GM12864 (cell line): Measurements from ENCODE around the gene CDK19.

Experiments used
- DNase-seq: peaks from one replicate; pipeline ENCODE4 v3.0.0-alpha.2; 2011; ENCODE audit warnings: low read depth
- H3K4me3 ChIP-seq: 2 replicates; pipeline ENCODE4 v1.5.1; 2011; ENCODE audit warnings: mild to moderate bottlenecking, low read depth, low read length, control low read depth
- TF ChIP-seq, protein P1 (sequence below): IDR thresholded peaks from 2 replicates; pipeline ENCODE4 v1.5.1; 2011; ENCODE audit warnings: low read depth, mild to moderate bottlenecking, moderate library complexity, low read length, control low read depth, inconsistent platforms; ENCODE audit errors: missing control alignments

CDK19 gene

DNA sequence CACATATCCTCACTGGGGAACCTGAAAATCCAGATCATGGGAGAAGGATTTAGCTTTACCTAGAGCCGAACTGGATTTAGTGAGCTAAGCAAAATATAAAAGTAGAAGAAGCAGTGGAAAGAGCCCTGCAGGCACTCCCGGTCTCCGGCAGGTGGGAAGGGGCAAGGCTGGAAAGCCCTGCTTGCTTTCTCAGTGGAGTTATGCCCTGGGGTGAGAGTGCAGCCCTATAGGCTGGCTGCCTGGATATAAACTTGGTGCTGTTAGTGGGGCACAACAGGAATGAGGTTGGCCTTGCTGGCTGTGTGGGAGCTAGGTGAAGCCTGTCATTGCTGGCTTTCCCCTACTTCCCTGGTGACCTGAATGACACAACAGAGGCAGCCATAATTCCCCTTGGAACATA is 122.0 kb downstream of the CDK19 start:
- no peak for DNase-seq
- TF ChIP-seq, protein P1, sequence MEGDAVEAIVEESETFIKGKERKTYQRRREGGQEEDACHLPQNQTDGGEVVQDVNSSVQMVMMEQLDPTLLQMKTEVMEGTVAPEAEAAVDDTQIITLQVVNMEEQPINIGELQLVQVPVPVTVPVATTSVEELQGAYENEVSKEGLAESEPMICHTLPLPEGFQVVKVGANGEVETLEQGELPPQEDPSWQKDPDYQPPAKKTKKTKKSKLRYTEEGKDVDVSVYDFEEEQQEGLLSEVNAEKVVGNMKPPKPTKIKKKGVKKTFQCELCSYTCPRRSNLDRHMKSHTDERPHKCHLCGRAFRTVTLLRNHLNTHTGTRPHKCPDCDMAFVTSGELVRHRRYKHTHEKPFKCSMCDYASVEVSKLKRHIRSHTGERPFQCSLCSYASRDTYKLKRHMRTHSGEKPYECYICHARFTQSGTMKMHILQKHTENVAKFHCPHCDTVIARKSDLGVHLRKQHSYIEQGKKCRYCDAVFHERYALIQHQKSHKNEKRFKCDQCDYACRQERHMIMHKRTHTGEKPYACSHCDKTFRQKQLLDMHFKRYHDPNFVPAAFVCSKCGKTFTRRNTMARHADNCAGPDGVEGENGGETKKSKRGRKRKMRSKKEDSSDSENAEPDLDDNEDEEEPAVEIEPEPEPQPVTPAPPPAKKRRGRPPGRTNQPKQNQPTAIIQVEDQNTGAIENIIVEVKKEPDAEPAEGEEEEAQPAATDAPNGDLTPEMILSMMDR, result no peak
- no peak overlapping the region for H3K4me3 ChIP-seq

DNA sequence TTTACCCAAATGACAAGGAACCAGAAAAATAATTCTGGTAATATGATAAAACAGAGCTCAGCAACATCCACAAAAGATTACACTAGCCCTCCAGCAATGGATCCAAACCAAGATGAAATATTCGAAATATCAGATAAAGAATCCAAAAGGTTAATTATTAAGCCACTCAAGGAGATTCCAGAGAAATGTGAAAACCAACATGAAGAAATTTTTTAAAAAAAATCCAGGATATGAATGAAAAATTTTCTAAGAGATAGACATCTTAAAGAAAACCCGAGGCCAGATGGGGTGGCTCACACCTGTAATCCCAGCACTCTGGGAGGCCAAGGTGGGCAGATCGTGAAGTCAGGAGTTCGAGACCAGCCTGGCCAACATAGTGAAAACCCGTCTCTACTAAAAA is 124.4 kb downstream of the CDK19 start:
- H3K4me3 ChIP-seq, result no peak overlapping the region
- DNase-seq, result no peak
- TF ChIP-seq, protein P1, result no peak

DNA sequence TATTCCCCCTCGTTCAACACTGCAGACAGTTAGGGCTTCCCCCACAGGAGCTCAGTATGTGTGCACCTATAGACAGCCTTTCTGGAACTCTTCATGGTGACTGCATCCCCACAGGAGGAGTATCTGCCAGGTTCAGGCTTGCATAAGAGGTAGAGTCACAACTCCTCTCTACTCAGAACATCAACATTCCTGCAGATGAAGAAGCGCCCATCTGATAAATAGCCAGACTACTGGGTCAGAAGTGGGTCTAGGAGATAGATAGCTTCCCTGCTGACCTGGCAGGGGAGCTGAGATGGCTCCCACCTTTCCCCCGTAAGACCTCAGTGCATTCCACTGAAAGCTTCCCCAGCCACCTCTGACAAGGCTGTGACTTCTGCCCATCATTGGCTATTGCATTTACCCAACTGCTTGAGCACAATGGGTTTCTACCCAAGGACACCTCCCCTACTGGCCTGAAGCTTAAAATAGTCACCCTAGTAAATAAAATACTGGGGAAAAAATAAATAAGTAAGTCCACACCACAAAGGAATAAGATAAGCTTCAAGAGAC is 125.1 kb downstream of the CDK19 start:
- TF ChIP-seq, protein P1, result no peak
- H3K4me3 ChIP-seq, result no peak overlapping the region
- DNase-seq, result no peak

DNA sequence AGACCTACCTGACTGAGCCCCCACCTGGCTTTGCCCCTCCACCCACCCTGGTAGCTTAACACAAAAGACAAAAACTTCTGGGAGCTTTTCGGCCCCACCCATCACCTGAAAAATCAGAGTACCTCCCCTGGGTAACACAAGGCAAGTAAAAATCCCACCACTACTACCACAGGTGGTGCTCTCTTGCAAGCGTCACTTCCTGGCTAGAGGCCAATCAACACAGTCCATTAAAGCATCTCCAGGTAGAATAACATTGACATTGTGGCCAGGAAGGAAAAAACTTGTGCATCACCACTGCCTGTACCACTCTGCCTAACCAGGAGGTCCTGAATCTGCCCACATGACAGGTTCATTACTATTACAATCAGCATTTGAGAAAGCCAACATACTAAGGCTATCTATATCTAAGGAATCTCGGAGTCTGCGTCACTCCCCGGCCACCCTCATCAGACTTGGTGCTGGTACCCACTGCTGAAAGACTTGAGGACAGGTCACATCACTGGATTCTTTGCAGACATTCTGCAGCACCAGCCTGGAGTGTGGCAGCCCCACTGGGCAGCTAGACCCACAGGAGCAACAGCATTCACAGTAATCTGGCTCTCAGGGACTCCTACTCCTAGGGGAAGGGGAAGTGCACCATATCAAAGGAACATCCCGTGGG is 125.9 kb downstream of the CDK19 start:
- no peak overlapping the region for H3K4me3 ChIP-seq
- DNase-seq, result no peak
- TF ChIP-seq, protein P1, result no peak

DNA sequence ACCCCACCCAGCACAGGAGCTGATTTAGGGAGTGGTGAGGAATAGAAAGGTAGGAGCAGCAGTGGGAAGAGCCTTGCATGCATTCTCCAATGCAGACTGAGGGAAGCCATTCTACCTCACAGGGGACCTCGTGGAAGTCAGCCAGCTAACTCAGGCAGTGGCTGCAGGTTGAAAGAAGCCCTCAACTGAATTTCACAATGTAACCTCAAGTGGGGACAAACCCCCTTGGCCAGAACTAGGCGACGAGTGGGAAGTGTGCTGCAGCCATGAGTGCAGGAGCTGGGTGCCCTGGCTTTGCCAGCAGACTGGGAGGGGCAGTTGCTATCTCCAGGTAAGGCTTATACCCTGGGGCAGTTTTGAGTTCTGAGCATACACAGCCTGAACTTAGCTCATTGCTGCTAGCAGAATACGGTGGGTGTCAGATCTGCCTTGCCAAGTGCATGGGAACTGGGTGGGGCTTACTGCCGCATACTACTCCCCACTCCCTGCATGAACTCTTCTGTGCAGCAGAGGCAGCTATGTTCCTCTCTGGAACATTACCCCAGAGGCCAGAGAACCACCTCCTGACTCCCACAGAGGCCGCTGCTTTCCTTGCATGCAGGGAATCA is 126.5 kb downstream of the CDK19 start:
- TF ChIP-seq, protein P1, result no peak
- DNase-seq, result no peak
- no peak overlapping the region for H3K4me3 ChIP-seq

DNA sequence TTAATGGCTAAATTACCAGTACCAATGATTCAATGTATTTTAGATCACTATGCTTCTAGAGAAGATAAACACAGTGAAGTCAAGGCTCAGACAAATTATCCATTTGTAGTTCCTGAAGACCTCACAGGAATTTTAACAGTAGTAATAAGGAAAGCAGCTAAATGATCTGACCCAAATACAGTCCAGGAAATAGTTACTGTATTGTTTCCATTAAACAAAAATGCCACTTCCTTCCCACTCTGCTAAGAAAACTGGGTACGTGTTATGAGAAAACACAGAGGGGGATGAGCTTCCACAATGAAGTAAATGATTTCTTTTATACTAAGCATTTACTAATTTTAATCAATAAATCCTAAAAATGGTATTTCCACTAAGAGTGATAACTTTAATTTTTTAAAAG is 127.9 kb downstream of the CDK19 start:
- TF ChIP-seq, protein P1, result no peak
- H3K4me3 ChIP-seq, result no peak overlapping the region
- DNase-seq, result no peak
